ENCODE data around the gene DOCK6.

DNA sequence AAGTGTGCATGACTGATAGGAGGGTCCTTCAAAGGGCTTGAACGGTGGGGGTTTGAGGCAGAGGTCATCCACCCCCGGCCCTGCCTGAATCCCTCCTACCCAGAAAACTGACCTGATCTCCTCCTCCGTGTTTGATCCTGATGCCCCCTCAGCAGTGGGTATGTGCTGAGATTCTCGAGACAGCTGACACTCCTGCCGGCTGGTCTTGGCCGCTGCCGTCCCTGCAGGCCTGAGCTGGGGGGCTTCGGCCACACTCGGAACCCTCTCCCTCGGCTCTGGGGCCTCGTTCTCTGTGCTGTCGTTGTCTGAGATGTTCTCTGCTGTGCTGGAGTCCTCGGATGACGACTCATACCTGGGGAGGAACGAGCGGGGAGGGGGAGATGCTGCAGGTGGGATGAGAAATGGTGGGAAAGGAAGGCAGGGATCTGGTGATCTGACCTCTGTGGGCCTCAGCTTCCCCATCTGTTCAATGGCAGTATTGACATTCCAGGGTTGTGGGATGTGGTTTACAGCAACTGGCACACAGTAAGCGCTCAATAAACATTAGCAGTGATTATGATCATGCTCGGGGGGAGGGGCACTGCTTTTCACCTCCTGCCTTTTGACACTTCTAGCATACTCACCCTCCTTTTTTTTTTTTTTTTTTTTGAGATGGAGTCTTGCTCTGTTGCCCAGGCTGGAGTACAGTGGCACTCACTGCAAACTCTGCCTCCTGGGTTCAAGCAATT is 85.7 kb downstream of the DOCK6 start:
- TF ChIP-seq, protein P1, sequence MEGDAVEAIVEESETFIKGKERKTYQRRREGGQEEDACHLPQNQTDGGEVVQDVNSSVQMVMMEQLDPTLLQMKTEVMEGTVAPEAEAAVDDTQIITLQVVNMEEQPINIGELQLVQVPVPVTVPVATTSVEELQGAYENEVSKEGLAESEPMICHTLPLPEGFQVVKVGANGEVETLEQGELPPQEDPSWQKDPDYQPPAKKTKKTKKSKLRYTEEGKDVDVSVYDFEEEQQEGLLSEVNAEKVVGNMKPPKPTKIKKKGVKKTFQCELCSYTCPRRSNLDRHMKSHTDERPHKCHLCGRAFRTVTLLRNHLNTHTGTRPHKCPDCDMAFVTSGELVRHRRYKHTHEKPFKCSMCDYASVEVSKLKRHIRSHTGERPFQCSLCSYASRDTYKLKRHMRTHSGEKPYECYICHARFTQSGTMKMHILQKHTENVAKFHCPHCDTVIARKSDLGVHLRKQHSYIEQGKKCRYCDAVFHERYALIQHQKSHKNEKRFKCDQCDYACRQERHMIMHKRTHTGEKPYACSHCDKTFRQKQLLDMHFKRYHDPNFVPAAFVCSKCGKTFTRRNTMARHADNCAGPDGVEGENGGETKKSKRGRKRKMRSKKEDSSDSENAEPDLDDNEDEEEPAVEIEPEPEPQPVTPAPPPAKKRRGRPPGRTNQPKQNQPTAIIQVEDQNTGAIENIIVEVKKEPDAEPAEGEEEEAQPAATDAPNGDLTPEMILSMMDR (IDR thresholded peaks at IDR 0.05) = no peak
- TF ChIP-seq POLR2A (IDR thresholded peaks at IDR 0.05) = no peak
- TF ChIP-seq EP300 (IDR thresholded peaks at IDR 0.05) = no peak
